NT2/D1 (cell line): ENCODE data around the gene PABPC3.

Experiments
- YY1 ChIP-seq: IDR thresholded peaks from 2 replicates; pipeline ENCODE4 v1.6.1; 2011; ENCODE audit not compliant: insufficient read length, insufficient read depth
- ZNF274 ChIP-seq: IDR thresholded peaks from 2 replicates; pipeline ENCODE4 v1.6.1; 2011; ENCODE audit warnings: mild to moderate bottlenecking, low read depth, low read length

- TF ChIP-seq YY1 (no peak), ZNF274 (no peak)
These were observed 40.0 kb downstream of the PABPC3 start for GRCh38 chr13:25135896-25136295.
